C4-2B (cell line): Measurements from ENCODE around the gene FAT4.

ENCODE experiments used
- CTCF ChIP-seq: fragments of 450-650 bp; conservative IDR thresholded peaks from 2 replicates; pipeline ENCODE4 v1.5.1; 2017; ENCODE audit warnings: mild to moderate bottlenecking
- ZFX ChIP-seq: fragments of 450-650 bp; IDR thresholded peaks from 2 replicates; pipeline ENCODE4 v1.6.1; 2017

- TF ChIP-seq CTCF (no peak), ZFX (no peak)
These were observed 45.3 kb downstream of the FAT4 start for GRCh38 chr4:125359960-125360634.
